Vagina (tissue), 2 donors: ENCODE measurements around the gene DNAAF1.

Experiments
- CTCF ChIP-seq, 3 experiments: fragments of 450-650 bp in 2 of 3; fragments of 200-600 bp in 1 of 3; sonication (generic) in 1 of 3; IDR thresholded peaks; one replicate each; pipeline ENCODE4 v1.5.1; 2017 to 2019; ENCODE audit warnings: antibody characterized with exemption in 3 of 3, mild to moderate bottlenecking in 2 of 3, moderate library complexity in 2 of 3
- POLR2A ChIP-seq, 2 donors: fragments of 450-650 bp; IDR thresholded peaks; one replicate each; pipeline ENCODE4 v1.6.1; 2017; ENCODE audit warnings: antibody characterized with exemption in 2 of 2, mild to moderate bottlenecking in 2 of 2, moderate library complexity in 2 of 2
- POLR2AphosphoS5 ChIP-seq, 2 donors: sonication (generic); formaldehyde crosslinking; IDR thresholded peaks; one replicate each; pipeline ENCODE4 v1.9.0; 2017; ENCODE audit warnings: antibody characterized with exemption in 2 of 2, mild to moderate bottlenecking in 2 of 2, low read depth in 1 of 2; ENCODE audit not compliant: insufficient read depth in 1 of 2

GRCh38 chr16:84150926-84151325 lies 5.8 kb downstream of the DNAAF1 start:
- TF ChIP-seq POLR2AphosphoS5 (IDR thresholded peaks at IDR 0.05; ENCODE audit: insufficient read depth in 1 of 2, low read depth in 1 of 2) (no peak), CTCF (IDR thresholded peaks at IDR 0.05) (no peak), POLR2A (IDR thresholded peaks at IDR 0.05) (no peak)
